IMR-90 (cell line): ENCODE data around the gene EID1. TPM values are rescaled to one million over a fixed set of nuclear protein-coding genes. Genes with fewer than 3 reads are reported as not detected.

Source experiments
- ATAC-seq: fragments of 200-7000 bp; cut with Tn5 transposase; 2 replicates; pipeline ENCODE4 v1.9.1; 2020; ENCODE audit warnings: low read depth, mild to moderate bottlenecking, moderate library complexity
- BruUV-seq: library from RNA; stranded (reverse); fragments of 400-500 nt; replicated peaks from 2 replicates; lab custom pipeline; 2021; lab: Mats Ljungman, UMichigan
- CTCF ChIA-PET: fragments of 300-600 bp; formaldehyde crosslinking; extraction: SDS; loops from one replicate; lab custom pipeline; 2021; ENCODE audit warnings: antibody characterized with exemption; lab: Yijun Ruan, JAX
- POLR2A ChIA-PET: fragments of 300-600 bp; sonication (Branson Sonifier 250); formaldehyde crosslinking; loops from one replicate; lab custom pipeline; 2022; ENCODE audit warnings: antibody characterized with exemption; ENCODE audit not compliant: unreplicated experiment; lab: Charles Lee
- DNase-seq: peaks from one replicate; pipeline ENCODE4 v3.0.0; 2013
- H2AFZ ChIP-seq: replicated peaks from 2 replicates; pipeline ENCODE3; 2013; ENCODE audit warnings: low read length, mild to moderate bottlenecking; ENCODE audit not compliant: poor library complexity
- H2AK5ac ChIP-seq: 2 replicates; pipeline ENCODE4 v1.6.1; 2013; ENCODE audit warnings: low read depth, low read length, inconsistent platforms
- H2AK9ac ChIP-seq: replicated peaks from 2 replicates; pipeline ENCODE3; 2013; ENCODE audit warnings: mild to moderate bottlenecking, low read depth, low read length, moderate library complexity; ENCODE audit not compliant: poor library complexity
- H2BK120ac ChIP-seq: 2 replicates; pipeline ENCODE4 v1.6.1; 2013; ENCODE audit warnings: low read depth, low read length, inconsistent platforms
- H2BK15ac ChIP-seq: 3 replicates; pipeline ENCODE4 v1.6.1; 2013; ENCODE audit warnings: low read depth, low read length, inconsistent platforms
- H2BK20ac ChIP-seq: 2 replicates; pipeline ENCODE4 v1.6.1; 2013; ENCODE audit warnings: low read depth, mild to moderate bottlenecking, inconsistent platforms, low read length, moderate library complexity
- H2BK5ac ChIP-seq: 2 replicates; pipeline ENCODE4 v1.6.1; 2013; ENCODE audit warnings: mild to moderate bottlenecking, low read depth, low read length, inconsistent platforms; ENCODE audit not compliant: poor library complexity, severe bottlenecking
- H3K14ac ChIP-seq: replicated peaks from 2 replicates; pipeline ENCODE4 v1.6.1; 2013; ENCODE audit warnings: low read depth, low read length, inconsistent platforms
- H3K18ac ChIP-seq: 2 replicates; pipeline ENCODE4 v1.6.1; 2013; ENCODE audit warnings: low read depth, low read length, control low read depth
- H3K23ac ChIP-seq: 2 replicates; pipeline ENCODE4 v1.6.1; 2013; ENCODE audit warnings: low read depth, low read length, inconsistent platforms
- H3K27ac ChIP-seq: 2 replicates; pipeline ENCODE4 v1.5.1; 2013; ENCODE audit warnings: mild to moderate bottlenecking, control low read depth, low read length; ENCODE audit not compliant: insufficient read depth
- H3K27me3 ChIP-seq: 2 replicates; pipeline ENCODE4 v1.6.1; 2013; ENCODE audit warnings: low read length; ENCODE audit not compliant: control insufficient read depth, insufficient read depth
- H3K36me3 ChIP-seq: 2 replicates; pipeline ENCODE4 v1.6.1; 2013; ENCODE audit warnings: low read length, mixed read lengths; ENCODE audit not compliant: control insufficient read depth, insufficient read depth
- H3K4ac ChIP-seq: 2 replicates; pipeline ENCODE4 v1.6.1; 2013; ENCODE audit warnings: low read depth, low read length, inconsistent platforms
- H3K4me1 ChIP-seq: 2 replicates; pipeline ENCODE4 v1.6.1; 2013; ENCODE audit warnings: low read length, mixed read lengths; ENCODE audit not compliant: control insufficient read depth, insufficient read depth
- H3K4me2 ChIP-seq: 2 replicates; pipeline ENCODE4 v1.6.1; 2013; ENCODE audit warnings: low read depth, mild to moderate bottlenecking, control low read depth, low read length, moderate library complexity
- H3K4me3 ChIP-seq: 2 replicates; pipeline ENCODE4 v1.5.1; 2013; ENCODE audit warnings: low read depth, mild to moderate bottlenecking, control low read depth, low read length, moderate library complexity; ENCODE audit not compliant: insufficient read depth
- H3K56ac ChIP-seq: 2 replicates; pipeline ENCODE4 v1.6.1; 2013; ENCODE audit warnings: low read length, inconsistent platforms; ENCODE audit not compliant: insufficient read depth; ENCODE audit errors: extremely low read depth
- H3K79me1 ChIP-seq, 2 experiments: 2 replicates each; pipeline ENCODE4 v1.6.1; 2013; ENCODE audit warnings: low read length in 2 of 2, inconsistent platforms in 1 of 2, low read depth in 1 of 2
- H3K9ac ChIP-seq: 2 replicates; pipeline ENCODE4 v1.6.1; 2013; ENCODE audit warnings: low read depth, low read length, control low read depth
- H3K9me1 ChIP-seq: 2 replicates; pipeline ENCODE4 v1.6.1; 2013; ENCODE audit warnings: low read length, inconsistent platforms; ENCODE audit not compliant: insufficient read depth
- H3K9me3 ChIP-seq: 2 replicates; pipeline ENCODE4 v1.6.1; 2013; ENCODE audit warnings: low read length; ENCODE audit not compliant: control insufficient read depth, insufficient read depth
- H4K20me1 ChIP-seq: 2 replicates; pipeline ENCODE4 v1.6.1; 2013; ENCODE audit warnings: low read length, inconsistent platforms; ENCODE audit not compliant: insufficient read depth
- H4K5ac ChIP-seq: 2 replicates; pipeline ENCODE4 v1.6.1; 2013; ENCODE audit warnings: mild to moderate bottlenecking, low read depth, low read length, control low read depth
- H4K8ac ChIP-seq, 2 experiments: 2 replicates each; pipeline ENCODE4 v1.6.1; 2013; ENCODE audit warnings: low read depth in 2 of 2, low read length in 2 of 2, control low read depth in 1 of 2, inconsistent platforms in 1 of 2
- H4K91ac ChIP-seq: 2 replicates; pipeline ENCODE4 v1.6.1; 2013; ENCODE audit warnings: low read depth, low read length, inconsistent platforms; ENCODE audit not compliant: insufficient read depth
- ELK1 ChIP-seq: fragments of 150-350 bp; IDR thresholded peaks from 2 replicates; pipeline ENCODE4 v1.6.1; 2016; ENCODE audit warnings: low read depth, mild to moderate bottlenecking, low read length, moderate library complexity, borderline replicate concordance
- WGBS, 2 experiments: methylation state at CpG; one replicate each; pipeline versions ENCODE4 v1.1.5 to v1.1.7; 2013; ENCODE audit warnings: missing lambda C conversion rate in 2 of 2; ENCODE audit not compliant: insufficient read length in 1 of 2; ENCODE audit errors: extremely low coverage in 2 of 2; 5-methylcytosine and 5-hydroxymethylcytosine counted together
- dilution Hi-C: fragments of 300-500 bp; cut with HindIII; formaldehyde crosslinking; loops from one replicate; pipeline ENCODE4 v1.14.3; 2018; ENCODE audit warnings: low sequenced_read_pairs; ENCODE audit not compliant: unreplicated experiment
- in situ Hi-C: fragments of 300-500 bp; cut with MboI; formaldehyde crosslinking; loops from 3 replicates; pipeline ENCODE4 v1.14.3; 2019; ENCODE audit warnings: low sequenced_read_pairs, inconsistent platforms, mixed read lengths
- intact Hi-C: fragments of 100-400 bp; cut with micrococcal nuclease; formaldehyde crosslinking; loops from 2 replicates; pipeline ENCODE4 v1.10.0; 2022
- polyA plus RNA-seq, 3 experiments: library from polyadenylated mRNA; depleted of rRNA; stranded (reverse); fragments of >200 nt; gene quantifications; 2 replicates each; pipeline ENCODE4 v1.2.3, GENCODE V29; 2012; ENCODE audit warnings: low replicate concordance in 1 of 3
- total RNA-seq: library from RNA; depleted of rRNA; stranded (reverse); fragments of >200 nt; gene quantifications from 2 replicates; pipeline ENCODE4 v1.2.3, GENCODE V29; 2012
- TF ChIP-seq, protein P1 (sequence below): fragments of 150-350 bp; IDR thresholded peaks from 2 replicates; pipeline ENCODE4 v1.6.1; 2017; ENCODE audit warnings: mild to moderate bottlenecking, antibody characterized with exemption, low read length, low read depth

The EID1 gene
- total and polyA plus RNA-seq, 2 of the 4 experiments (the other 2 are of a cell fraction): 147 to 162 TPM

- no peaks in the 10 kb centered on the region for H3K27me3 ChIP-seq
- peaks cover 7 to 14% of the 10 kb centered on the region in 2 experiments; a peak in 3 of 4 replicates for H3K79me1 ChIP-seq
- H3K4me1 ChIP-seq: peaks cover 14% of the 10 kb centered on the region
- no peak overlapping the region for H4K91ac ChIP-seq
- ATAC-seq (no peak), DNase-seq (no peak)
- TF ChIP-seq ELK1: no peak
- TF ChIP-seq, protein P1, sequence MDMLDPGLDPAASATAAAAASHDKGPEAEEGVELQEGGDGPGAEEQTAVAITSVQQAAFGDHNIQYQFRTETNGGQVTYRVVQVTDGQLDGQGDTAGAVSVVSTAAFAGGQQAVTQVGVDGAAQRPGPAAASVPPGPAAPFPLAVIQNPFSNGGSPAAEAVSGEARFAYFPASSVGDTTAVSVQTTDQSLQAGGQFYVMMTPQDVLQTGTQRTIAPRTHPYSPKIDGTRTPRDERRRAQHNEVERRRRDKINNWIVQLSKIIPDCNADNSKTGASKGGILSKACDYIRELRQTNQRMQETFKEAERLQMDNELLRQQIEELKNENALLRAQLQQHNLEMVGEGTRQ: no peak
- H3K56ac ChIP-seq: no peak overlapping the region
- H3K4ac ChIP-seq: peak overlapping the region; percentile 25; the same call in 1 of the 2 replicates
- no peak overlapping the region for H3K4me3 ChIP-seq
- H2BK120ac ChIP-seq: peak overlapping the region; percentile 61; the same call in 1 of the 2 replicates
- no peak overlapping the region; the same call in 1 of the 2 replicates for H3K23ac ChIP-seq
- H3K9ac ChIP-seq: no peak overlapping the region
- H2BK15ac ChIP-seq: peak overlapping the region; percentile 81; the same call in 1 of the 3 replicates
- H4K5ac ChIP-seq: peak overlapping the region; percentile 42; the same call in 1 of the 2 replicates
- WGBS, 2 experiments: no CpG with 5 or more reads among the region's 3 CpGs
- peak overlapping the region; percentile 95; the same call in 1 of the 2 replicates for H3K18ac ChIP-seq
- no peaks in the 10 kb centered on the region for H4K20me1 ChIP-seq
- H3K4me2 ChIP-seq: no peak overlapping the region
- no peak overlapping the region for H2AK5ac ChIP-seq
- intact Hi-C loops: loop anchor here (5.0 kb wide), 1 partner anchor 47 kb away; no protein-coding TSS in a partner anchor
- dilution Hi-C loops: no loop called here
- no peak overlapping the region; the same call in 1 of the 2 replicates for H2BK20ac ChIP-seq
- H3K27ac ChIP-seq: no peak overlapping the region
- peaks cover 4% of the 10 kb centered on the region; the same call in 1 of the 2 replicates for H3K9me1 ChIP-seq
- no TSS peak for BruUV-seq
- no peak overlapping the region for H2AK9ac ChIP-seq
- ChIA-PET POLR2A (interaction anchor here (0.9 to 1.2 kb wide), 2 partner anchors 9 to 12 kb away, joined by 3 to 5 read pairs; partner anchors contain the start of gene EID1), CTCF (interaction anchor here (1.0 to 1.4 kb wide), 2 partner anchors 16 to 256 kb away, joined by 3 read pairs; no protein-coding TSS in a partner anchor)
- H3K14ac ChIP-seq: peak overlapping the region; percentile 22; the same call in 1 of the 2 replicates
- peak overlapping the region; percentile 17 for H2BK5ac ChIP-seq
- H4K8ac ChIP-seq: peak overlapping the region; percentile 25 to 40; a peak in 2 of 4 replicates
- no peaks in the 10 kb centered on the region for H3K9me3 ChIP-seq
- in situ Hi-C loops: no loop called here
- H3K36me3 ChIP-seq: no peaks in the 10 kb centered on the region
- no peak overlapping the region for H2AFZ ChIP-seq
These were observed 12.0 kb downstream of the EID1 start for GRCh38 chr15:48889925-48890324.
